Measurements from ENCODE around the gene TMEM132D.
"Not testable (repeated sequence)": the region's sequence is repeated elsewhere in the genome, so short reads cannot be mapped to it uniquely, and the experiment has no call there.

The TMEM132D gene

DNA sequence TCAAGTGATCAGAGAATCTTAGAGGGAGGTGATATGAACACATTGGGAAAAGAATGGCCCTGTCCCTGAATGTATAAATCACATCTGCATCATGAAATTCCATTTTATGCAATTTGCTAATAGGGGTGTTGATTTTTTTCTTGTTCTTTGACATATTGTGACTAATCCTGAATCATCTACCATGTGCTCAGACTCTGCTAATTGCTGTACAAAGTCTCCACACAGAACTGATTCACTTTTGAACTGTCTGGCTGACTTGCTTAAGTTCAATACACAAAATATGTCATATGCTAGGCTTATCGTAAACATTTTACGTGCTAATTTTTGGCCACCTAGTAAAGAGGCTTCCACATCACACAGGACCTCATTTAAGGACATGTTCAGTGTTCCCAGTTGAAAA lies 2.6 kb downstream of the TMEM132D start:
- DNase-seq (ENCODE audit: low read depth), result no peak
- no peak overlapping the region for H3K4me3 ChIP-seq (ENCODE audit: low read depth, low read length)
- TF ChIP-seq MYC (IDR thresholded peaks at IDR 0.05; ENCODE audit: low read depth, low read length), result no peak
- no peak for TF ChIP-seq CTCF (IDR thresholded peaks at IDR 0.05; ENCODE audit: low read depth, low read length)
- TF ChIP-seq, protein P1, sequence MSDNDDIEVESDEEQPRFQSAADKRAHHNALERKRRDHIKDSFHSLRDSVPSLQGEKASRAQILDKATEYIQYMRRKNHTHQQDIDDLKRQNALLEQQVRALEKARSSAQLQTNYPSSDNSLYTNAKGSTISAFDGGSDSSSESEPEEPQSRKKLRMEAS (IDR thresholded peaks at IDR 0.05; ENCODE audit: low read depth, low read length), result no peak
- TF ChIP-seq POLR2A (IDR thresholded peaks at IDR 0.05; ENCODE audit: extremely low read depth, insufficient read length), result no peak

DNA sequence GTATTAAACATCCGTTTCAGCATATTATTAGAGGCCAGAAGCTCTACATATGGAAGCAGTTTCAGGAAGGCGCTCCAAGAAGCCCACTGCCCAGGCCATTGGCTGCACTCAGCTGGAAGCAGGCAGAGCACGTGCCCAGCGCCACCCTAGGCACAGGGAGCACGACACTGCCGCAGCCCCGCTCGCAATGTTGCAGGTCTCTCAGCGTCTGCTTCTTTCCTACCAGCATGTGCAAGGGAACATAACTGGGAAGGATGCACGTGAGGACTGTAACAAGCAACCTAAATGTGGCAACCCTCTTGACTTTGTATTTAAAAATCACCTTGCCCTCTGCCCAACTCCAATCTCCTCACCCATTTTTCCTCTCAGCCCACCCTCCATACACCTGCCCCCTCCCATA lies 3.5 kb downstream of the TMEM132D start:
- no peak overlapping the region for H3K4me3 ChIP-seq (ENCODE audit: low read depth, low read length)
- TF ChIP-seq CTCF (IDR thresholded peaks at IDR 0.05; ENCODE audit: low read depth, low read length) (no peak), MYC (IDR thresholded peaks at IDR 0.05; ENCODE audit: low read depth, low read length) (no peak), POLR2A (IDR thresholded peaks at IDR 0.05; ENCODE audit: extremely low read depth, insufficient read length) (no peak)
- TF ChIP-seq, protein P1 (IDR thresholded peaks at IDR 0.05; ENCODE audit: low read depth, low read length), result no peak
- no peak for DNase-seq (ENCODE audit: low read depth)

GRCh38 chr12:129899045-129899444 lies 4.8 kb downstream of the TMEM132D start:
- not testable (repeated sequence) for H3K4me3 ChIP-seq (ENCODE audit: low read depth, low read length); DNase-seq (ENCODE audit: low read depth)

DNA sequence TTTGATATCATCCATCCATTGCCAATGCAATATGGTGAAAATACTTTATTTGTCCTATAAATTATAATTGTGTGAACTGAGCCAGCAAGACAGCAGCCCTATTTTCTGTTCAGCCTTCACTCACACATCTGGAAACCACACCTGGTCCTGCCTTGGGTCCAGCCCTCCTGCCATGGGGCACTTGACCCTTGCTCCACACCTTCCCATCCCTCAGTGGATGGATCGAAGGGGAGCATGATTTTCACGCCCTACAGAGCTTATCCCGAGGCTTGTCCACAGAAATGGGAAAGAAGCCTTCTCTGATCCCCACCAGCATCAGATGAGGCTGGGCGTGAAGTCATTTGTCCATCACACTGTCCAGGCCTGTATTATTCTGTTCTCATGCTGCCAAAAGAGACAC lies 10.1 kb downstream of the TMEM132D start:
- TF ChIP-seq MYC (IDR thresholded peaks at IDR 0.05; ENCODE audit: low read depth, low read length) (no peak), POLR2A (IDR thresholded peaks at IDR 0.05; ENCODE audit: extremely low read depth, insufficient read length) (no peak), CTCF (IDR thresholded peaks at IDR 0.05; ENCODE audit: low read depth, low read length) (no peak)
- no peak for DNase-seq (ENCODE audit: low read depth)
- H3K4me3 ChIP-seq (ENCODE audit: low read depth, low read length), result no peak overlapping the region

DNA sequence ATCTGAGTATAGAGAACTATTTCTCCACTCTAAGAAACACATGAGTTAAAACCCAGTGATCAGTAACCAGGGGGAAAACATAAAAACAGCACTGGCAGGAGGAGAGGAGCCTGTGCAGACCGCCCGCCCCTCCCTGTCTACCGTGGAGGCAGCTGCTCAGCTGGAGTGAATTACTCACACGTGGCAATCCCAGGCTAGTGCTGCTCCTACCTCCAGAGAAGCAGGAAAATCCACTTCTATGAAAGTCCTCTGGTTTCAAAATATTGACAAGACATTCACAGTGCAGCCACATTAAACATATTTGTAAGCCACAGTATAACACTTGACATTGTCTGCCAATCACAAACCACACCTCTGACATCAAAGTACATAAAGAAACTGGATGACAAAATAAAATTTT lies 16.7 kb downstream of the TMEM132D start:
- TF ChIP-seq POLR2A (IDR thresholded peaks at IDR 0.05; ENCODE audit: extremely low read depth, insufficient read length), result no peak
- DNase-seq (ENCODE audit: low read depth), result no peak
- no peak overlapping the region for H3K4me3 ChIP-seq (ENCODE audit: low read depth, low read length)

- no peak for DNase-seq (ENCODE audit: low read depth)
- TF ChIP-seq POLR2A (IDR thresholded peaks at IDR 0.05; ENCODE audit: extremely low read depth, insufficient read length), result no peak
- no peak for TF ChIP-seq CTCF (IDR thresholded peaks at IDR 0.05; ENCODE audit: low read depth, low read length)
- TF ChIP-seq, protein P1 (IDR thresholded peaks at IDR 0.05; ENCODE audit: low read depth, low read length), result no peak
- TF ChIP-seq MYC (IDR thresholded peaks at IDR 0.05; ENCODE audit: low read depth, low read length), result no peak
- no peak overlapping the region for H3K4me3 ChIP-seq (ENCODE audit: low read depth, low read length)
Measured at GRCh38 chr12:129886541-129886940, 17.3 kb downstream of the TMEM132D start.

DNA sequence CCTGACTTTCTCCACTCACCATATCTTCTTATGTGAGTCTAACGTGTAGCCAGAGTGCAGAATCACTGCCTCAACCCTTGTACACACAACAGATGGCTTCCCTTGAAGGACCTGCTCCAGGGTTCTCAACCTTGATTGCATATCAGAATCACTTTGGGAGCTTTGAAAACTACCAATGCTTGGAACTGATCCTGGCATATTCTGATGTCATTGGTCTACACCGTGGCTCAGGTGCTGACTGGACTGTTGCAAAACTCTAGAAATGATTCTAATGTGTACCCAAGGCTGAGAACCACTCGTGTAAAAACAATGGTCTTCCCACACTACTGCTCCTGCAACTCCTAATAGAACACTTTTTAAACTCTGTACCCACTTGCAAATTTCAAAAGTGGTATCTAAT lies 18.5 kb downstream of the TMEM132D start:
- TF ChIP-seq, protein P1 (IDR thresholded peaks at IDR 0.05; ENCODE audit: low read depth, low read length), result no peak
- TF ChIP-seq CTCF (IDR thresholded peaks at IDR 0.05; ENCODE audit: low read depth, low read length) (no peak), MYC (IDR thresholded peaks at IDR 0.05; ENCODE audit: low read depth, low read length) (no peak), POLR2A (IDR thresholded peaks at IDR 0.05; ENCODE audit: extremely low read depth, insufficient read length) (no peak)
- no peak for DNase-seq (ENCODE audit: low read depth)
- no peak overlapping the region for H3K4me3 ChIP-seq (ENCODE audit: low read depth, low read length)
